Common myeloid progenitor, CD34-positive (primary cell): ENCODE results near the gene MMP24OS.

ENCODE experiments used
- CTCF ChIA-PET: fragments of 350-600 bp; sonication (Branson Sonifier 250); formaldehyde crosslinking; loops from one replicate; lab custom pipeline; 2021; ENCODE audit warnings: antibody characterized with exemption; lab: Charles Lee
- POLR2A ChIA-PET: fragments of 350-600 bp; sonication (Branson Sonifier 250); formaldehyde crosslinking; loops from one replicate; lab custom pipeline; 2021; ENCODE audit warnings: antibody characterized with exemption; lab: Charles Lee
- DNase-seq, 3 donors: peaks; one replicate each; pipeline versions ENCODE4 v3.0.0 to v3.0.0-alpha.2; 2013
- H3K27ac ChIP-seq, 2 experiments: 1 replicate in 1 of 2; 2 replicates in 1 of 2; pipeline ENCODE4 v1.7.0; 2013; ENCODE audit warnings: inconsistent platforms in 2 of 2, low read length in 2 of 2, mild to moderate bottlenecking in 2 of 2, low read depth in 1 of 2, moderate library complexity in 1 of 2; ENCODE audit not compliant: severe bottlenecking in 2 of 2, insufficient read depth in 1 of 2, poor library complexity in 1 of 2
- H3K27me3 ChIP-seq, 5 experiments: replicated peaks in 2 of 5; 1 replicate in 3 of 5; 2 replicates in 2 of 5; pipeline versions ENCODE4 v1.6.1 to v1.7.0; 2013; ENCODE audit warnings: low read length in 4 of 5, mild to moderate bottlenecking in 2 of 5, moderate library complexity in 2 of 5, inconsistent platforms in 1 of 5; ENCODE audit not compliant: insufficient read depth in 5 of 5, control insufficient read depth in 4 of 5
- H3K36me3 ChIP-seq, 4 experiments: 1 replicate in 2 of 4; 2 replicates in 2 of 4; pipeline versions ENCODE4 v1.6.1 to v1.7.0; 2013; ENCODE audit warnings: low read length in 3 of 4, control low read depth in 1 of 4, mild to moderate bottlenecking in 1 of 4; ENCODE audit not compliant: control insufficient read depth in 4 of 4, insufficient read depth in 4 of 4
- H3K4me1 ChIP-seq, 4 experiments: 1 replicate in 3 of 4; 2 replicates in 1 of 4; pipeline versions ENCODE4 v1.6.1 to v1.7.1; 2013; ENCODE audit warnings: low read length in 3 of 4, mild to moderate bottlenecking in 3 of 4, control low read depth in 1 of 4, inconsistent platforms in 1 of 4, moderate library complexity in 1 of 4; ENCODE audit not compliant: control insufficient read depth in 4 of 4, insufficient read depth in 4 of 4; ENCODE audit errors: control extremely low read depth in 1 of 4
- H3K4me3 ChIP-seq, 7 experiments: 1 replicate in 4 of 7; 2 replicates in 3 of 7; pipeline versions ENCODE4 v1.5.1 to v1.7.0; 2013; ENCODE audit warnings: mild to moderate bottlenecking in 7 of 7, low read length in 6 of 7, moderate library complexity in 6 of 7, inconsistent platforms in 2 of 7, low read depth in 2 of 7, control low read depth in 1 of 7; ENCODE audit not compliant: insufficient read depth in 4 of 7, control insufficient read depth in 1 of 7; ENCODE audit errors: extremely low read depth in 1 of 7
- H3K9me3 ChIP-seq, 5 experiments: 1 replicate in 4 of 5; 2 replicates in 1 of 5; pipeline versions ENCODE4 v1.6.1 to v1.7.1; 2013; ENCODE audit warnings: low read length in 4 of 5, mild to moderate bottlenecking in 2 of 5, inconsistent platforms in 1 of 5, low read depth in 1 of 5, moderate library complexity in 1 of 5; ENCODE audit not compliant: control insufficient read depth in 4 of 5, insufficient read depth in 2 of 5; ENCODE audit errors: control extremely low read depth in 1 of 5
- WGBS: methylation state at CpG from one replicate; pipeline ENCODE4 v1.1.5; 2013; ENCODE audit not compliant: insufficient coverage; 5-methylcytosine and 5-hydroxymethylcytosine counted together

The MMP24OS gene

DNA sequence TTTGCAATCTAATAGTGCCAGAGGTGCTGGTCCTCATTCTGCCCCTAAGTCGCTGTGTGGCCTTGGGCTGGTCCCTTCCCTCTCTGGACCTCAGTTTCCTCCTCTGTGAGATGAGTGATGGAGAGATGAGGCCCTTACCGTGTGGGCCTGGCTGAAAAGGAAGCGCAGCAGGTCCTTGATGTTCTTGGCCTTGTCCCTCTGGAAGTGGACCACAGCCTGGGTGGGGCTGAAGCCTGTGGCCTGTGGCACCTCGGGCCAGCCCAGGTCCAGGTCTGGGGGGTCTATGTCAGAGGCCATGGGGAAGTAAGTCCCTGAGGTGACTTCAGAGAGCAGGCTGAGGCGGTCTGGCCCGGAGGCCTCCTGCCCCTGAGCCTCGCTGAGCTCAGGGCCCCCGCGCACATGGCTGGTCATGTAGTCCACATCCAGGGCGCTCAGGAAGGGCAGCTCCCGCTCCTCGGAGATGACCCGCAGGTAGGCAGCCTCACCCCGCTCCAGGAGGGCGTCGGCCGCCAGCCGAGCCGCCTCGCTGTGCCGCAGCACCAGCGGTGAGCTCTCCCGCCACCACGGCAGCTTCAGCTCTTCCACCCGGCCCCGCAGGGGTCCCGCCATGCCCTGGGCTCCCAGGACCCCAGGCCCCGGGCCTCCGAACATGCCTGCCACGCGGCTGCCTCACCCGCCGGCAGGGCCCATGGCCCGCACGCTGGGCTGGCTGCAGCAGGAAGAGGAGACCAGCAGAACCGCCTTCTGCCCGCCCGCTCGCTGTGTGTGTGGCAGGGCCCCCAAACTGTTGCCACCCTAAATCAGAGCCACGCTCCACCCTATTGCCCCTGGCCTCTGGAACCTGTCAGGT is 14.0 kb upstream of the MMP24OS start, which contains the start of gene FAM83C:
Gene FAM83C (minus strand): TSS at position 772 of the 850 bp plus-strand sequence. CDS start 121 bp downstream, at position 651.
- H3K4me3 ChIP-seq, result no peak within 1 kb of the TSS
- H3K4me1 ChIP-seq, result peaks cover 0 to 2% (median 0%) of the 10 kb centered on the region in 4 experiments
- no peaks in the 10 kb centered on the region for H3K36me3 ChIP-seq
- POLR2A ChIA-PET, result no interaction called here
- DNase-seq, result no peak
- H3K9me3 ChIP-seq, result no peaks in the 10 kb centered on the region
- H3K27me3 ChIP-seq, result no peaks in the 10 kb centered on the region
- no peak within 1 kb of the TSS for H3K27ac ChIP-seq
- CTCF ChIA-PET, result interaction anchor here (1.3 to 4.3 kb wide), 2 partner anchors 12 kb away, joined by 3 to 17 read pairs; no protein-coding TSS in a partner anchor
- WGBS, result 94% methylated on average over 37 of the region's 40 CpGs

DNA sequence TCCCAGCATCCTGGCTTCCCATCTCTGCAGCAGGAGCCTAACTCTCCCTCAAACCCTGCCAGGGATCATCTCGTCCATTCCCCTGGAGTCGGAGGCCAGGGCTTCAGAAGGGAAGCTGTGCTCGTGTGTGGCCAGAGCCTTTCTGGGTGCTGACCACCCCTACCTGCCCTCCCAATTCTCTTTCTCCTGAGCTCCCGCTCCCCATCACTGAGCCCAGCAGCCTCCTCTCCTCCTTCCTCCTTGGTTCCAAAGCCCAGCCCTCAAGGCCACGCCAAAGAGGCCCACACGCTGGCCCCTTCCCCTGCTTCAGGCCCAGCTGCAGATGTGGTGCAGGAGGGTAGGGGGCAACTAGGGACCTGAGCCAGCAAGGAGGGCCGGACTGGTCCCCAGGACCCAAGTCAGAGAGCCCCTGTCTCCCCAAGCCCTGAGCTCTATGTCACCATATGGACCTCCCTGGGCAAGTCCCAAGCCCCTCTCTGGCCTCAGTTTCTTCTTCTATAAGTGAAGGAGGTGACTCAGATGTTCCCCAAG is 13.0 kb upstream of the MMP24OS start:
- POLR2A ChIA-PET, result no interaction called here

DNA sequence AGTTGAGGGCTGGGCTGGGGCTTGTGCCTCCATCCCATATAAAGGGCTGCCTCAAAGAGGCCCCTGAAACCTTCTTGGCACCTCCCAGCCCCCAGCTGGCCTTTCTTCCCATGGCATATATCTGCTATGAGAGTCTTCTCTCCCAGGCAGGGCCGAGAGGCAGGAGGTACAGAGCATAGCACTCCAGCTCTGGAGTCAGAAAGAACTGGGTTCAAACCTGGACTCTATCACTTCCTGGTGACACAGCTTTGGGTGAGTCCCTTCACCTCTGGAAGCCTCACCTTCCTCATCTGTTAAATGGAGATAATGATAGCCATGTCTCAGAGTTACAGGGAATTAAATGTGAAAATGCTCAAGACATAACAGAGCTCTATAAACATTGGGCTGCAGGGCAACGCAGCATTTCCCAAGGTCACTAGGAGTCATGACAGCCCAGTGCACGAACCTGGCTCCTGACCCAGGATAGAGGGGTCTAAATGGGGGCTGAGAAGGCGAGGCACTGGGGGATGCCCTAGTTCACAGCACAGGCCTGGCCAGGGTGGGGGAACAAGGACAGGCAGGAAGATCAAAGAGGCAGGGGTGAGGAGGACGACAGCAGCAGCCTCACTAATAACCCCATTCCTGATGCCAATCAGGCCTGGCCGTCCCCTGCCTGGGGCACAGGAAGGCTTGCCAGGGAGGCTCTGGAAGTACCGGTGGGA is 12.4 kb upstream of the MMP24OS start:
- Histone ChIP-seq H3K36me3 (no peaks in the 10 kb centered on the region), H3K9me3 (no peaks in the 10 kb centered on the region), H3K27me3 (no peaks in the 10 kb centered on the region), H3K4me1 (no peaks in the 10 kb centered on the region), H3K4me3 (no peak overlapping the region), H3K27ac (no peak overlapping the region)
- ChIA-PET CTCF (interaction anchor here (1.3 to 4.3 kb wide), 2 partner anchors 14 to 30 kb away, joined by 3 to 17 read pairs; no protein-coding TSS in a partner anchor), POLR2A (no interaction called here)
- 93% methylated on average over 7 of the region's 7 CpGs for WGBS
- DNase-seq, result no peak

More for the DNA sequence above, 13.0 kb upstream of the MMP24OS start:
- H3K36me3 ChIP-seq, result no peaks in the 10 kb centered on the region
- DNase-seq, result no peak
- no peak overlapping the region for H3K27ac ChIP-seq
- H3K27me3 ChIP-seq, result no peaks in the 10 kb centered on the region
- 94% methylated on average over 4 of the region's 7 CpGs for WGBS
- no peak overlapping the region for H3K4me3 ChIP-seq
- CTCF ChIA-PET, result interaction anchor here (1.3 to 4.3 kb wide), 2 partner anchors 13 to 30 kb away, joined by 3 to 17 read pairs; no protein-coding TSS in a partner anchor
- H3K4me1 ChIP-seq, result peaks cover 0 to 1% (median 0%) of the 10 kb centered on the region in 4 experiments
- no peaks in the 10 kb centered on the region for H3K9me3 ChIP-seq

DNA sequence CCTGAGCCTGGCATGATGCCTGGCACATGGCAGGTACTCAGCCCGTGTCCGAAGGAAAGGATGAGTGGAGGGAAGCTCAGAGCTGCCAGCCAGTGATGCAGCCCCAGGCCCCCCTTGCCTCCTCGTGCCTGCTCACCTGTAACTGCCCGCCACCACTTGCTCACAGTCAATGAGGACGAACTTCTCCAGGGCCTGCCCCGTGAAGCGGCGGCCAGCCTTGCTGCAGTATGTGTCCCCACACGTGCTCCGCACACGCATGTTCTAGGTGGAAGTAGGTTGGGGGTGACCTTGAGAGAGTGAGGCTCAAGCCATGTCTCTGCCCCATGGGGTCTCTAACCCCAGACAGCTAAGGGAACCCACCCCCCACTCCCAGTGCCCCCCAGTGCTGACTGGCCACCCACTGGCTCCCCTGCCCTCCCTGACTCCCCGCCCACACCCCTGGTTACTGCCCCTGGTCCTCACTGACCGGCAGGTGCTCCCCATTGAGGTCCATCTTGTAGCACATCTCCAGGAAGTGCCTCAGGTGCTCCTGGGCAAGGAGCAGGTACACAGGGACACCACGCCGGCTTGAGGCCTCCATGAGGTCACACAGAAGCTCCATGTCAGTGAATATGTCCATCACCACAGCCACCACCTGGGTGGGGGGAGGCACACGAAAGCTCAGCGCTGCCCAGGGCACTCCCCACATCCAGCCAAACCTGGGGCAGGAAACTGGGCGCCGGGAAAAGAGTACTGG is 10.6 kb upstream of the MMP24OS start:
- H3K36me3 ChIP-seq, result no peaks in the 10 kb centered on the region
- 94% methylated on average over 15 of the region's 19 CpGs for WGBS
- H3K27ac ChIP-seq, result no peak overlapping the region
- ChIA-PET CTCF (interaction anchor here (0.9 to 4.3 kb wide), 6 partner anchors 9 to 160 kb away, joined by 3 to 17 read pairs (median 4); no protein-coding TSS in a partner anchor), POLR2A (no interaction called here)
- no peaks in the 10 kb centered on the region for H3K27me3 ChIP-seq
- H3K4me3 ChIP-seq, result no peak overlapping the region
- peaks cover 0 to 13% (median 9%) of the 10 kb centered on the region in 4 experiments for H3K4me1 ChIP-seq
- H3K9me3 ChIP-seq, result no peaks in the 10 kb centered on the region
- DNase-seq, result no peak

DNA sequence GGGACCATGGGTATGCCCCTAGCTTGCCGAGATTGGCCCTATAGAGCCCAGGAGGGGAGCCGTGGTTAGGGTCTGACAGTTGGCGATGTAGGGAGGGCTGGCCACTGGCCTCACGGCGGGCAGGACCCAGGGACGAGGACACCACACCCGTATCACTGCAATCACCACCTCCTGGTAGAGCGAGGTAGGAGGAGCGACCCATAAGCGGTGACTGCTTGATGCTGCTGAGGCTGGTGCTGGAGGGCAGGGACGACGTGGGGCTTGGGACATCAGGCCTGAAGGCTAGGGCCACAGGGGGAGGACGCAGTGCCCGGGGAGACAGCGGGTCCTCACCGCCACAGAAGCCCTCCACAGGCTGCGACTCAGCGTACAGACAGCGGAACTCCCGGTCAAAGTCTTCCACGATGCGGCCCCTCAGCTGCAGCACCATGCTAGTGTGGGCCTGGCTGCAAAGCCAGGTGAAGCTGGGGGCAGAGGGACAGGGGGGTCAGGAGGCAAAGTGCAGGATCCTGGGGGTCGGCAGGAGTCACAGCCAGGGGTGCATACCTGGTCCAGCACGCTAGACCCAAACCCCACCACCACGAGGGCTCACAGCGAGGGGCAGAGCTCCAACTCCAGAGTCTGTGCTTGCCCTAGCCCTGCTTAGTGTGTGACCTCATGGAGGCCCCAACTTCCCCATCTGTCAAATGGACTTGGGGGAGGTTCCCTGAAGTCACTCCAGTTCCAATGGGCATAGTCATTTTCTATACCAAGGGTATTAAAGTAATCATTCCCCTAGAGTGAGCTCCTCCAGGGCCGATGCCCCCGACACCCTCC is 9.8 kb upstream of the MMP24OS start:
- ChIA-PET CTCF (interaction anchor here (0.9 to 4.3 kb wide), 6 partner anchors 8 to 160 kb away, joined by 3 to 17 read pairs (median 4); no protein-coding TSS in a partner anchor), POLR2A (no interaction called here)
- peaks cover 2 to 17% (median 14%) of the 10 kb centered on the region in 4 experiments for H3K4me1 ChIP-seq
- no peak overlapping the region for H3K27ac ChIP-seq
- WGBS, result 96% methylated on average over 25 of the region's 28 CpGs
- DNase-seq, result no peak
- H3K4me3 ChIP-seq, result no peak overlapping the region
- no peaks in the 10 kb centered on the region for H3K36me3 ChIP-seq
- no peaks in the 10 kb centered on the region for H3K9me3 ChIP-seq
- H3K27me3 ChIP-seq, result no peaks in the 10 kb centered on the region
